SK-N-SH (cell line): ENCODE results near the gene GPX7.

Source experiments
- CTCF ChIP-seq: fragments of 200-600 bp; sonication (generic); IDR thresholded peaks from 2 replicates; pipeline ENCODE4 v1.6.1; 2017; ENCODE audit warnings: antibody characterized with exemption, mild to moderate bottlenecking, moderate library complexity
- ELF1 ChIP-seq: IDR thresholded peaks from 2 replicates; pipeline ENCODE4 v1.4.0; 2012
- EP300 ChIP-seq, 2 experiments: IDR thresholded peaks; 2 replicates each; pipeline versions ENCODE4 v1.4.0 to v1.6.1; 2012; ENCODE audit warnings: borderline replicate concordance in 1 of 2, low read depth in 1 of 2, low read length in 1 of 2
- FOSL2 ChIP-seq: IDR thresholded peaks from 2 replicates; pipeline ENCODE4 v1.4.0; 2012; ENCODE audit warnings: low read depth, mild to moderate bottlenecking, moderate library complexity, borderline replicate concordance
- POLR2AphosphoS5 ChIP-seq: IDR thresholded peaks from 2 replicates; pipeline ENCODE4 v1.6.1; 2012; ENCODE audit warnings: low read depth, low read length
- RAD21 ChIP-seq: IDR thresholded peaks from 2 replicates; pipeline ENCODE4 v1.6.1; 2012; ENCODE audit warnings: mild to moderate bottlenecking, low read length
- REST ChIP-seq: IDR thresholded peaks from 2 replicates; pipeline ENCODE4 v1.6.1; 2012; ENCODE audit warnings: mild to moderate bottlenecking, low read depth, low read length, moderate library complexity
- SMC3 ChIP-seq: IDR thresholded peaks from 2 replicates; pipeline ENCODE4 v1.6.1; 2012; ENCODE audit warnings: low read depth, low read length, improper control_type of control experiment
- TAF1 ChIP-seq: IDR thresholded peaks from 2 replicates; pipeline ENCODE4 v1.6.1; 2012; ENCODE audit warnings: low read depth, mild to moderate bottlenecking, low read length, moderate library complexity, borderline replicate concordance
- USF2 ChIP-seq: fragments of 150-350 bp; IDR thresholded peaks from 2 replicates; pipeline ENCODE4 v1.6.1; 2017; ENCODE audit warnings: antibody characterized with exemption, low read length, low read depth, borderline replicate concordance

DNA sequence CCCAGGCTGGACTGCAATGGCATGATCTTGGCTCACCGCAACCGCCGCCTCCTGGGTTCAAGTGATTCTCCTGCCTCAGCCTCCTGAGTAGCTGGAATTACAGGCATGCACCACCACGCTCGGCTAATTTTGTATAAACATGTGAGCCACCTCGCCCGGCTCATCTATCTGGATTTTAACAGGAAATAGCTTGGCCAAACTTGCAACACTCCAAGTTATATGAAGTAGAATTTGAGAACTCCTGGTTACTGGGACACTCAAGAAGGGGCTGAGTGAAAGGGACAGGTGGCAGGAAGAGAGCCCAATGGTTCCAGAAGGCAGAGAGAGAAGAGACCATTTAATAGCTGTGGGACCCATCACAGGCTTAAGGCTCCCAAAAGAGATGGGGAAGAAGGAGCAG, 2.9 kb upstream of the GPX7 start:
- TF ChIP-seq CTCF: no peak
- TF ChIP-seq REST: no peak
- TF ChIP-seq EP300 (IDR thresholded peaks at IDR 0.05; ENCODE audit: borderline replicate concordance in 1 of 2, low read depth in 1 of 2, low read length in 1 of 2): no peak
- TF ChIP-seq RAD21: no peak
- TF ChIP-seq POLR2AphosphoS5: no peak
- TF ChIP-seq USF2: no peak
- no peak for TF ChIP-seq FOSL2
- no peak for TF ChIP-seq TAF1
- no peak for TF ChIP-seq ELF1
- TF ChIP-seq SMC3: no peak
